ENCODE results near the gene HOXD4.

HOXD4 gene

DNA sequence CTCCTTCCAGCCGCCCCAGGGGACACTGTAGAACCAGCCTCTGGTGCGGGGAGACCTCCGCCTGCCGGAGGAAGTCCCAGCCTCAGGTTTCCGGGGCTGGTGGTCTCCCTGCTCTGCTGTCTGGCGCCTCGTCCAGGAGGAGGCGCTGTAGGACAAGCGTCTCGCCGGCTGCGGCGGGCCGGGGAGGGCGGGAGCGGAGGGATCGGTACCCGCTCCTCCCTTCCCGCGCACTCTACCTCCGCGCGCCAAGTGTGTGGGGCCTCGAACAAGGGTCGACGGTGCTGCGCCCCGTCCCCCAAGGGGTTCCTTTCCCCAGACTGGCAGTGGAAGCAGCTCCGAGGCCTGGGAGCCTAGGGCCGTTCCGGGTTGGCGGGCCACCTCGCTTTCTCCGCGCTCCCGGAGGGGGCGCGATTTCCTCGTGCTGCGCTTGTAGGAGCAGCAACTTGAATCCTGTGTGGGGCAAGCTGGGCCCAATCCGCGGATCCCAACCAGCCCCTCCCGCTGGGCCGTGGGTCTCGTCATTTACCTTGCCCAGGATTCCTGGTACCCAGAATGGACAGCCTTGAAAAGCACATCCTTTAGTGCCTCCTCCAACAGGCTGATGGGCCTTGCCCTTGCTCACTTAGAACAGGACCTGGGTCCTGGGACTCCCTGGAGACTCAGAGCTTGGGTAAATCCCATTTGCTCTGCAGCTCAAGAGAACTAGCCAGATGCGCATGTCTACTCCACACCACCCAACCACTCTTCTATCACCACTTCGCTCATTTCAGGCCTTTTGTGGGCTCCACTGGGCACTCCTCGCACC, 10.6 kb upstream of the HOXD4 start:
- Mint-ChIP-seq H3K27me3 (peaks cover 60% of the 10 kb centered on the region), H3K4me1 (peaks cover 18% of the 10 kb centered on the region), H3K4me3 (peak overlapping the region; percentile 1), H3K9me3 (peaks cover 9% of the 10 kb centered on the region), H3K36me3 (peaks cover under 1% of the 10 kb centered on the region), H3K27ac (no peak overlapping the region)

DNA sequence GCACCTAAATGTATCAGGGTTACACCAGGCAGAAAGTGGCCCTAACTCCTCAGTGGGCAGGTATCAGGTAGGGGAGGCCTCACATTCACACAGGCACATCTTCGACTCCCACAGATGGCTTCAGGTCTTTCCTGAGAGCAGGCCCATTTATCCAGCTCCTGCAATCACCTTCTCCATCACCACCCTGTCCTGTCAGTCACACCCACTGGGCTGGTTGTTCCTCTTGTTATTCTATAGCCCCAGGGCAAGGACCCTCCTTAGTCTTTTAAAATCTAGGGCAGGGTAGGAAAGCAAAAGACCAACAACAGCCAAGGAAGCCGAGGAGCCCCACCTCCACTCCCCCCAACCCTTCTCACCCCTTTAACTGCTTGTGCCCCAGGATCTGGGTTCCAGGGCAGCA, 9.1 kb upstream of the HOXD4 start:
- peaks cover 66% of the 10 kb centered on the region for H3K27me3 Mint-ChIP-seq
- peaks cover 10% of the 10 kb centered on the region for H3K4me1 Mint-ChIP-seq
- no peak overlapping the region for H3K27ac Mint-ChIP-seq
- H3K36me3 Mint-ChIP-seq = no peaks in the 10 kb centered on the region
- no peak overlapping the region for H3K4me3 Mint-ChIP-seq
- peaks cover 9% of the 10 kb centered on the region for H3K9me3 Mint-ChIP-seq

DNA sequence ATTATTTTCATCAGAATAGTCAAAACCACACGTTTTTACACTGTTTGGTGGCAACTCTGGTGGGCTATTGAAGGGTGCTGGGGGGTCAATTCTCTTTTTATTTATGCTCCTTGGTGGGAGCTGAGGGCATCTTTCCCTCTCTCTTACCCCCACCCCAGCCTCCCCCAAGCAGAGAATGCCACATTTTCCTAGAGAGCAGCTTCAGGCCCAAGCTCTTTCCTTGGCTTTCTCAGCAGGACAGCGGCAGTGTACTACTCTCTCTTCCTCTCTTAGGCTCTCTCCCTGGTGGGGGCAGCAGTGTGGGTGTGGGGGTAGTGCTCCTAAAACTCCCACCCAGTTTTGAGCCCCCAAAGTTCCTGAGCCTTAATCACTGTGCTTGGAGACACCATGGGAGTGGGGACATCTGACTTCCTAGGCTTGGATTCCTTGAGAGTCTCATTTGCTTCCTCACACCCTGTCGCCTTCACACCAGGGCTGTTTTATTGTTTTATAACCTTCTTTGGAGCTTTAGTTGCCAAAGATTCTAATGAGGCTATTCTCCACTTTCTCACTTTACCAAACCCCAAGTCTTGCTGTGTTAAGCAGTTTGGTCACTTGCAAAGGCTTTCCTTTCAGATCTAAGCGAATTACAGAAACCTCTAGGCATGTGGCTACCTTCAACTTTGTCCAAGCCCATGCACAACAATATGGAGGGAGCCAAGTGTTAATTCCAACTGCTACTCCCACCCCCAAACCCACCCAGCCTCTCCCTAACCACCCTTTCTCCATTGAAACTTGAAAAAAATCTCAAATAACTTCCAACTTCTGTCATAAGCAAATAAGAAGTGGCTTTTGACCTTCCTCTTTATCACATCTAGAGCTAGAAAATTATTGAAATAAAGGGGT, 6.0 kb upstream of the HOXD4 start:
- Mint-ChIP-seq H3K36me3 (peaks cover 2% of the 10 kb centered on the region), H3K4me1 (no peaks in the 10 kb centered on the region), H3K27ac (no peak overlapping the region), H3K27me3 (peaks cover 67% of the 10 kb centered on the region), H3K9me3 (peaks cover 2% of the 10 kb centered on the region), H3K4me3 (no peak overlapping the region)

- peaks cover 5% of the 10 kb centered on the region for H3K9me3 Mint-ChIP-seq
- peaks cover 70% of the 10 kb centered on the region for H3K27me3 Mint-ChIP-seq
- H3K27ac Mint-ChIP-seq = no peak overlapping the region
- peaks cover 3% of the 10 kb centered on the region for H3K36me3 Mint-ChIP-seq
- no peak overlapping the region for H3K4me3 Mint-ChIP-seq
- H3K4me1 Mint-ChIP-seq = no peaks in the 10 kb centered on the region
Measured at GRCh38 chr2:176146101-176146500, 5.2 kb upstream of the HOXD4 start.

DNA sequence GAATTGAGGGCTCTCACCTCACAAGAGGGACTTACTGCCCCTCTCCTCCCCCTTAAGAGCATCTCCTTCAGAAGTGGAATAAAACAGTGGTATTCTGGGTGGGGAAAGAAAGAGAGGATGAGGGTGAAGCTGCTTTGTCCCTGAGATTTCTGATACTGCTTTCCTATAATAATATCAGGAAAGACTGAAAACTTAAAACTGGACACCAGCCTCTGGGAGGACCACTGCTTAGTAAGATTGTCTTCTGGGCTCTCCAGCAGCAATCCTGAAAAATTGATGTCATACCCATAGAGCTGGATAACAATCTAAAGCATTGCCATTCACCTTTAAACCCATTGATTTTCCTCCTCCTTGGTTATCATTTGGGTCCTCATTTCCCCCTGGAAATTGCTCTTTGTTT, 4.7 kb upstream of the HOXD4 start:
- Mint-ChIP-seq H3K4me1 (no peaks in the 10 kb centered on the region), H3K27me3 (peaks cover 69% of the 10 kb centered on the region), H3K9me3 (peaks cover 5% of the 10 kb centered on the region), H3K4me3 (no peak overlapping the region), H3K27ac (no peak overlapping the region), H3K36me3 (peaks cover 3% of the 10 kb centered on the region)

GRCh38 chr2:176147210-176147799, 4.0 kb upstream of the HOXD4 start:
- Mint-ChIP-seq H3K36me3 (peaks cover 3% of the 10 kb centered on the region), H3K9me3 (peaks cover 5% of the 10 kb centered on the region), H3K4me3 (no peak overlapping the region), H3K27me3 (peaks cover 66% of the 10 kb centered on the region), H3K27ac (no peak overlapping the region), H3K4me1 (no peaks in the 10 kb centered on the region)

DNA sequence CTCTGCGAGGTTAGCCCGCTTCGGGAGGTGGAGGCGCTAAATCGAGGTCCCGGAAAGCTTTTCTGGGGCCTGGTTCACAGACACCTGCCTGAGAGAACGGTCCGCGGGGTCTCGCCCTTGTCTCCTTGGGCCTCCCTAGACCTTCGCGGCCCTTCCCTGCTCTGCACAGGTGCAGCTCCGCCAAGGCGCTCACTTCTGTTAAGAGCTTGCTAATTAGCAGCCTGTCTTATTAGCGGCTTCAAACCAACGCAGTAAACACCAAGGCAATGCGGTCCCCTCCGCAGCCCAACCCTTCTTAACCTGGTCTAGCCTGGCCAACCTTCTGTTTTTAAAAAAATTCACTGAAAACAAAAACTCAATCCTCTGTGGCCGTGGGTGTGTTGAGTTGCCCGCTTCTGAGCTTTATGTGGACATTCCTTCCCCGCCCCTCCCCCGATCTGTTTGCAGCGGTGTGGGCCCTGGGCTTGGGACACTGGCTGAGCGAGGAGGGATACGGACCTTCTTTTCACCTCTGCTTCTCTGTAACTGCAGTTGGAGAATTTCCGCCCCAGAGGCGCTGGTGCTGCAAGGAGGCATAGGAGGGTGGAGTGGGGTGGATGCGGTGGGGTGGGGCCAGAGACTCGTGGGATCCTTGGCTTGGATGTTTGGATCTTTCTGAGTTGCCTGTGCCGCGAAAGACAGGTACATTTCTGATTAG, 3.4 kb upstream of the HOXD4 start:
- no peak overlapping the region for H3K4me3 Mint-ChIP-seq

DNA sequence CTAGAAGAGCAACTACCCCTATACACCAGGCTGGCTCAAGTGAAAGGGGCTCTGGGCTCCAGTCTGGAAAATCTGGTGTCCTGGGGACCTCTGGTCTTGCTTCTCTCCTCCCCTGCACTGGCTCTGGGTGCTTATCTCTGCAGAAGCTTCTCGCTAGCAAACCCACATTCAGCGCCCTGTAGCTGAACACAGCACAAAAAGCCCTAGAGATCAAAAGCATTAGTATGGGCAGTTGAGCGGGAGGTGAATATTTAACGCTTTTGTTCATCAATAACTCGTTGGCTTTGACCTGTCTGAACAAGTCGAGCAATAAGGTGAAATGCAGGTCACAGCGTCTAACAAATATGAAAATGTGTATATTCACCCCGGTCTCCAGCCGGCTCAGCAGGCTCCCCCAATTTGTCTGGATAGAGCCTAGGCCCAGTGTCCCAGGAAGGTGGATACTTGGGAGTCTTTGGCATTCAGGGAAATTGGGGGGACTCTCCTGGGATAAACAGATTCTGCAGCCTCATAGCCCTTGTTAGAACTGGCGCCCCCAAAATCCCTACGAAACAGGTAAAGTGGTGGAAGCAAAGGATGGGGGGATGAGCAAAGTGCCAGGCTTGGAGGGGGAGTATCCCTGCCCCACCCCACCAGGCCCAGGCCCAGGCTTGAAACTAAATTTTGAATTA, 2.5 kb upstream of the HOXD4 start:
- Mint-ChIP-seq H3K27ac (no peak overlapping the region), H3K36me3 (peaks cover 3% of the 10 kb centered on the region), H3K27me3 (peaks cover 67% of the 10 kb centered on the region), H3K9me3 (peaks cover 5% of the 10 kb centered on the region), H3K4me1 (no peaks in the 10 kb centered on the region), H3K4me3 (no peak overlapping the region)

More for the DNA sequence above, 3.4 kb upstream of the HOXD4 start:
- Mint-ChIP-seq H3K27ac (no peak overlapping the region), H3K9me3 (peaks cover 5% of the 10 kb centered on the region), H3K27me3 (peaks cover 67% of the 10 kb centered on the region), H3K4me1 (no peaks in the 10 kb centered on the region), H3K36me3 (peaks cover 3% of the 10 kb centered on the region)

DNA sequence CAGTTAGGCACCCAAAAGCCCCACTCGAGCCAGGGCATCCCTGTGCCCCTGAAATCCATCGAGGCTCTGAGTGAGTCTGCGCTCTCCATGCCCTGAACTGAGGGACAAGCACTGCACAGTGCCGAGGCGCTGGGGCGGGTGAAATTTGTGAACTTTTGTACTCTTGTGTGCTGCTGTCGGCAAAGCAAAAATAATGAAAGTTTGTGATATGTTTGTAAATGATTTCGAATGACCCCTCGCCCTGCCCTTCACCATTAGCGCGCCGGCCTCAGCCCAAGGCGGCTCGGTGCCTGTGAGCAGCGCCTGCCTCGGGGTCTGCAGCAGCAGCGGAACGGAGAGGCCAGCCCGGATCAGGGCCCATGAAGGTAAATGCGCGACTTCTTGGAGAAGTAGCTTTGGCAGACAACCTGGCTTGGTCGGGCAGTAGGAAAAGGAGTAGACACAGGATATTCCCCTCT, 1.8 kb upstream of the HOXD4 start:
- no peaks in the 10 kb centered on the region for H3K4me1 Mint-ChIP-seq
- no peak overlapping the region for H3K4me3 Mint-ChIP-seq
- H3K9me3 Mint-ChIP-seq = peaks cover 5% of the 10 kb centered on the region
- no peak overlapping the region for H3K27ac Mint-ChIP-seq
- peaks cover 3% of the 10 kb centered on the region for H3K36me3 Mint-ChIP-seq
- H3K27me3 Mint-ChIP-seq = peaks cover 68% of the 10 kb centered on the region

GRCh38 chr2:176149939-176150583, 1.3 kb upstream of the HOXD4 start:
- no peak overlapping the region for H3K27ac Mint-ChIP-seq
- peaks cover 5% of the 10 kb centered on the region for H3K9me3 Mint-ChIP-seq
- peaks cover 70% of the 10 kb centered on the region for H3K27me3 Mint-ChIP-seq

GRCh38 chr2:176150584-176151441, 537 bp upstream of the HOXD4 start:
- Mint-ChIP-seq H3K4me3 (no peak overlapping the region), H3K9me3 (peaks cover 5% of the 10 kb centered on the region), H3K27ac (no peak overlapping the region), H3K27me3 (peaks cover 69% of the 10 kb centered on the region), H3K4me1 (no peaks in the 10 kb centered on the region), H3K36me3 (peaks cover 3% of the 10 kb centered on the region)

More at GRCh38 chr2:176149939-176150583, 1.3 kb upstream of the HOXD4 start:
- no peaks in the 10 kb centered on the region for H3K4me1 Mint-ChIP-seq
- peaks cover 3% of the 10 kb centered on the region for H3K36me3 Mint-ChIP-seq
- H3K4me3 Mint-ChIP-seq = no peak overlapping the region

DNA sequence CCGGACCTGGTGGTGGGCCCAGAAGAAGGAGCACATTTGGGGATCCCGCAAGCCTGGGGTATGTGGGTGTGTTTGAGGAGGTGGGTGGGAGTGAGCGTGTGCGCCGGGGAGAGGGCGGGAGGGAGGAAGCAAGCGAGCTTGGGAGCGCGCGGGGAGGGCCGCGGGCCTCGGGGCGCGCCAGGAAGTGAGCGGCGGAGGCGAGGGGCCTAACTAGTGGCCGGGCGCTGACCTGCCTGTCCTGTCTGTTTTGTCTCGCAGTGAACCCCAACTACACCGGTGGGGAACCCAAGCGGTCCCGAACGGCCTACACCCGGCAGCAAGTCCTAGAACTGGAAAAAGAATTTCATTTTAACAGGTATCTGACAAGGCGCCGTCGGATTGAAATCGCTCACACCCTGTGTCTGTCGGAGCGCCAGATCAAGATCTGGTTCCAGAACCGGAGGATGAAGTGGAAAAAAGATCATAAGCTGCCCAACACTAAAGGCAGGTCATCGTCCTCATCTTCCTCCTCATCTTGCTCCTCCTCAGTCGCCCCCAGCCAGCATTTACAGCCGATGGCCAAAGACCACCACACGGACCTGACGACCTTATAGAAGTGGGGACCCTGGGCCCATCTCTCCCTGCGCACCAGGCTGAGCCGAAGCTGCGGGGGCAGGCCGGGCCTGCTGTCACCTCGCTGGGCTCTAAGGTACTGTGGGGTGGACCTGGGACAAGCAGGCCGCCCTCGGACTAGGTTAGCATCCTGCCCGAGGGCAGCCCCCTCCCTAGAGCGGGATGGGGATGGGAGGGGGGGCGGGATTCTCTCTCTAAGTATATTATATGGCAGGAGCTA, 1.2 kb downstream of the HOXD4 start:
- Mint-ChIP-seq H3K4me3 (no peak overlapping the region), H3K27ac (no peak overlapping the region), H3K9me3 (peaks cover 5% of the 10 kb centered on the region), H3K27me3 (peaks cover 61% of the 10 kb centered on the region), H3K4me1 (peaks cover 3% of the 10 kb centered on the region), H3K36me3 (peaks cover 3% of the 10 kb centered on the region)
